ENCODE data around the gene DYNC1I1.
A peak's percentile ranks its signal among the peaks of the same experiment; 100 is the strongest.

Gene DYNC1I1

DNA sequence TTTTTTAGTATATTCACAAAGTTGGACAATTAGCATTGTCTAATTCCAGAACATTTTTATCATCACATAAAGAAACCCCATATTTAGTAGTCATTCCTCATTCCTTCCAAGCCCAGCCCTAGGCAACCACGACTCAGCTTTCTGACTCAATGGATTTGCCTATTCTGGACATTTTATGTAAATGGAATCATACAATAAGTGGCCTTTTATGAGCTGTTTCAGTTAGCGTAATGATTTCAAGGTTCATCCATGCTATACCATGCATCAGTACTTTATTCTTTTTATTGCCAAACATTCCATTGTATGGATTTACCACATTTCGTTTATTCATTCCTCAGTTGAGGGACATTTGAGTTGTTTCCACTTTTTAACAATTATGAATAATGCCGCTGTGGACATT, 249.2 kb downstream of the DYNC1I1 start:
- ChIA-PET POLR2A (no interaction called here), CTCF (no interaction called here)
- no peak overlapping the region for H3K4me3 ChIP-seq (ENCODE audit: low read depth, low read length)
- TF ChIP-seq, protein P1, sequence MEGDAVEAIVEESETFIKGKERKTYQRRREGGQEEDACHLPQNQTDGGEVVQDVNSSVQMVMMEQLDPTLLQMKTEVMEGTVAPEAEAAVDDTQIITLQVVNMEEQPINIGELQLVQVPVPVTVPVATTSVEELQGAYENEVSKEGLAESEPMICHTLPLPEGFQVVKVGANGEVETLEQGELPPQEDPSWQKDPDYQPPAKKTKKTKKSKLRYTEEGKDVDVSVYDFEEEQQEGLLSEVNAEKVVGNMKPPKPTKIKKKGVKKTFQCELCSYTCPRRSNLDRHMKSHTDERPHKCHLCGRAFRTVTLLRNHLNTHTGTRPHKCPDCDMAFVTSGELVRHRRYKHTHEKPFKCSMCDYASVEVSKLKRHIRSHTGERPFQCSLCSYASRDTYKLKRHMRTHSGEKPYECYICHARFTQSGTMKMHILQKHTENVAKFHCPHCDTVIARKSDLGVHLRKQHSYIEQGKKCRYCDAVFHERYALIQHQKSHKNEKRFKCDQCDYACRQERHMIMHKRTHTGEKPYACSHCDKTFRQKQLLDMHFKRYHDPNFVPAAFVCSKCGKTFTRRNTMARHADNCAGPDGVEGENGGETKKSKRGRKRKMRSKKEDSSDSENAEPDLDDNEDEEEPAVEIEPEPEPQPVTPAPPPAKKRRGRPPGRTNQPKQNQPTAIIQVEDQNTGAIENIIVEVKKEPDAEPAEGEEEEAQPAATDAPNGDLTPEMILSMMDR (IDR thresholded peaks at IDR 0.05; ENCODE audit: insufficient read depth, low read length, missing control alignments), result no peak
- no peak for DNase-seq (ENCODE audit: low read depth, low spot score)

DNA sequence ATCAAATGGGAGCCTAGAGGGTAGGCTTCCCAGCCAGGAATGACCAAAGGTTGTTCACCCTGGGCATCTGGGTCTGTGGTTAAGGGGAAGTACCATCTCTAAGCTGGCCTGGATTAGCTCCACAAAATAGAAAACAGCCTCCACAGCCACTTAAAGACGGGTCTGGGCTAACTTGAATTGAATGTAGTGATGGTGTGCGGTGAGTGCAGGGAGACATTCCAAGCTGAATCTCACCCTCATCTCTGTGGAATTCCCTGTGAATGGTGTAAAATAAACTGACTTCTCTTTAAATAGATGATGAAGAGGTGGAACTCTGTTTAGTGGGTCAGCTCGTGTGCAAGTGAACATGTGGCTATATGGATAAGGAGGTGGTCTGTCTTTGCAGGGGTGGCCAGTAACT, 251.0 kb downstream of the DYNC1I1 start:
- DNase-seq (ENCODE audit: low read depth, low spot score), result peak; percentile 1
- ChIA-PET POLR2A (no interaction called here), CTCF (no interaction called here)
- TF ChIP-seq, protein P1 (IDR thresholded peaks at IDR 0.05; ENCODE audit: insufficient read depth, low read length, missing control alignments), result no peak
- H3K4me3 ChIP-seq (ENCODE audit: low read depth, low read length), result no peak overlapping the region

DNA sequence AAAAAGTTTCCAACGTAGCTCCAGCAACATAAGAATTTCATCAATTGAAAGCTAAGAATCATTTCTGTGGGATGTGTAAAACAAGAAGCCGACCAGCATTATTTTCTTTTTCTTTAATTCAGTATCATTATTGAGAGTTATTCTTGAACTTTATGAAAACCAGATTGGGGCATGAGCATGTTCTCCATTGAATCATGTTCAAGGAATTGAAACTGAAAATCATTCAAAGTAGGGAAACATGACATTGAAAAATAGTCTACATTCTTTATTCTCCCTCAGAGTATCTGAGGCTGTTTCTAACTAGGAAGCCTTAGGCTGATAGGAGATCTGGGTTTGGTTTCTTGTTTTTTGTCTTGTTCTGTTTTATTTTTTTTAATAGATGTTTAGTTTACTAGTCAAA, 253.7 kb downstream of the DYNC1I1 start:
- POLR2A ChIA-PET, result no interaction called here
- H3K4me3 ChIP-seq (ENCODE audit: low read depth, low read length), result no peak overlapping the region
- CTCF ChIA-PET, result no interaction called here
- TF ChIP-seq, protein P1 (IDR thresholded peaks at IDR 0.05; ENCODE audit: insufficient read depth, low read length, missing control alignments), result no peak
- no peak for DNase-seq (ENCODE audit: low read depth, low spot score)

DNA sequence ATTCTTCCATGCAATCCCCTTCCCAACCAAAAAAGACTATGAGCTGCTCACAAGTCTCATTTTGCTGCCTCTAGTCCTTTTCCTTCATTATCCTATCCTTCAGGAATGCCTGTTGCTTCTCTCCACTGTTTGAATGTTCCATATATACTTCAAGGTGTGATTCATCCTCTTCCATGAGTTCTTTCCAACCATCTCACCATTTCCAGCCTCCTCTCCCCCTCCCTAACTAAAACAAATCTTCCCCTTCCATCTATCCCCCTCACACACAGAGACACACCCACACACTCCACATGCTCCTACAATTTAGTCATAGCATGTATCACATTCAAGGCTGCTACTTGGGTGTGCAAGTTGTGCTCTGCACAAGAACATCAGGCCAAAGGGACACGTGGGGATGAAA, 254.3 kb downstream of the DYNC1I1 start:
- TF ChIP-seq, protein P1 (IDR thresholded peaks at IDR 0.05; ENCODE audit: insufficient read depth, low read length, missing control alignments), result no peak
- no peak overlapping the region for H3K4me3 ChIP-seq (ENCODE audit: low read depth, low read length)
- ChIA-PET CTCF (no interaction called here), POLR2A (no interaction called here)
- no peak for DNase-seq (ENCODE audit: low read depth, low spot score)

DNA sequence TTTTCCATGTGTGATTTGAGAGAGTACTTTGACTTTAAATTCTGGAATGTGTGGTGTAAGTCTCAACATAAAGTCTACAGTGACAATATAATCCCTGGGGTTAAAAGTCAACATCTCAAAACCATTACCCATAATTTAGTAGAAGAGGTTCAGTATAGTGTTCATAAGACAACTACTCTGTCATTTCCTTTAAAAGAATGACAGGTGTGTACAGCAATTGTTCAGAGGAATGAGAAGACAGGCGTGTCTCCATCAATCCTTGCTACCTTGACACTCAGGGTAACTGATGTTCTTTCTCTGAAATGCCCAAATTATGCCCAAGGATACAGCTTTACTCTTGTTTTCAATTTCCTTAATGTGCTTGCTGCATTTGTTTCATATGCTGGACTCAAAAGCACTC, 256.4 kb downstream of the DYNC1I1 start:
- no peak for DNase-seq (ENCODE audit: low read depth, low spot score)
- POLR2A ChIA-PET, result no interaction called here
- H3K4me3 ChIP-seq (ENCODE audit: low read depth, low read length), result no peak overlapping the region
- CTCF ChIA-PET, result no interaction called here
- TF ChIP-seq, protein P1 (IDR thresholded peaks at IDR 0.05; ENCODE audit: insufficient read depth, low read length, missing control alignments), result no peak

DNA sequence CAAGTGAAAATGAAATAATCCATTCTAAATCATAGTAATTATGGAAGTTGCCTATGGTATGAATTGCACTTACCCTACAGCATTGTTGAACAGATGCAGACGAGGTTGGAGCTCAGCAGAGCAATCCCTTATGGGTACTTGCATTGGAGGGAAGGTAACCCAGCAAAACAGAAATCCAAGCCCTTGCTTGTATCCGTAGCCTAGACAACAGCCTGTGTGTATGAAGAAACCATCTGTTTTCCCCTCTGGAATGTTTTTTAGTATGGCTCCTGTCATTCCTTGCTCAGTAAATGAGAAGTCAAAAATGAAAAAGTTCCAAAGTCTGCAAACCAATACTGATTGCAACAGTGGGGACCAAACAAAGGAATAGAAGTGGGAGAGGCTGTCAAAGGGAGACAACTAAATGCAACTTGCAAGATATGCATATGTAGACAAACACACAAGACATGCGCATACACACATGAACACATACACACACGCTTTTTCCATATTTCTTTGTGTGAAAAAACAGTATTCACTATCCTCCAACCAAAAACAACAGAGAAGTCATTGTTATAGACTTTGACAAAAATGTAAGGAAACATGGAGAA, 260.8 kb downstream of the DYNC1I1 start:
- H3K4me3 ChIP-seq (ENCODE audit: low read depth, low read length), result no peak overlapping the region
- ChIA-PET CTCF (no interaction called here), POLR2A (no interaction called here)
- DNase-seq (ENCODE audit: low read depth, low spot score), result no peak
- TF ChIP-seq, protein P1 (IDR thresholded peaks at IDR 0.05; ENCODE audit: insufficient read depth, low read length, missing control alignments), result no peak
